OCI-LY1 (cell line): ENCODE results near the gene RABGGTB.

Experiments used
- CTCF ChIP-seq: fragments of 200-600 bp; sonication (generic), shearing (Covaris generic); IDR thresholded peaks from 2 replicates; pipeline ENCODE4 v1.5.1; 2017; ENCODE audit warnings: mild to moderate bottlenecking, antibody characterized with exemption, low read length, moderate library complexity, mixed read lengths
- EZH2 ChIP-seq: fragments of 200-600 bp; sonication (generic), shearing (Covaris generic); IDR thresholded peaks from 2 replicates; pipeline ENCODE4 v1.8.0; 2017; ENCODE audit warnings: borderline replicate concordance, mixed run types, mild to moderate bottlenecking, antibody characterized with exemption, low read length, moderate library complexity, mixed read lengths

- TF ChIP-seq CTCF (no peak), EZH2 (no peak)
Measured at GRCh38 chr1:75841421-75841820, 55.4 kb downstream of the RABGGTB start.
